Endothelial cell of umbilical vein (primary cell): ENCODE results near the gene DHX15. TPM values are rescaled to one million over a fixed set of nuclear protein-coding genes. Genes with fewer than 3 reads are reported as not detected.

Experiments
- BruUV-seq: library from RNA; stranded (reverse); fragments of 400-500 nt; replicated peaks from 2 replicates; lab custom pipeline; 2021; lab: Mats Ljungman, UMichigan
- CTCF ChIA-PET: fragments of 300-600, 350-600 bp; sonication (Branson Sonifier 250); formaldehyde crosslinking; loops from one replicate; lab custom pipeline; 2021; ENCODE audit warnings: antibody characterized with exemption, inconsistent platforms; lab: Charles Lee
- POLR2A ChIA-PET: fragments of 300-600, 350-600 bp; sonication (Branson Sonifier 250); formaldehyde crosslinking; loops from one replicate; lab custom pipeline; 2021; ENCODE audit warnings: antibody characterized with exemption, inconsistent platforms; lab: Charles Lee
- DNase-seq: peaks from one replicate; pipeline ENCODE4 v3.0.0-alpha.2; 2011; ENCODE audit warnings: low read depth, low spot score
- FAIRE-seq: peaks from 2 replicates; lab custom pipeline; 2011; peaks lifted over from hg19 to GRCh38; lab: Jason Lieb, UNC
- H2AFZ ChIP-seq: 2 replicates; pipeline ENCODE4 v1.6.0; 2012; ENCODE audit warnings: low read depth, low read length, control low read depth, inconsistent platforms
- H3K27ac ChIP-seq: 2 replicates; pipeline ENCODE4 v1.5.1; 2011; ENCODE audit warnings: low read depth, mild to moderate bottlenecking, control low read depth, low read length, moderate library complexity; ENCODE audit not compliant: insufficient read depth
- H3K27me3 ChIP-seq, 2 experiments: 2 replicates each; pipeline versions ENCODE4 v1.6.0 to v1.6.1; 2011; ENCODE audit warnings: low read length in 2 of 2, mixed read lengths in 1 of 2; ENCODE audit not compliant: control insufficient read depth in 2 of 2, insufficient read depth in 2 of 2
- H3K36me3 ChIP-seq, 2 experiments: 2 replicates in 1 of 2; 3 replicates in 1 of 2; pipeline ENCODE4 v1.5.1; 2011; ENCODE audit warnings: low read length in 2 of 2, mild to moderate bottlenecking in 1 of 2, moderate library complexity in 1 of 2; ENCODE audit not compliant: control insufficient read depth in 2 of 2, insufficient read depth in 2 of 2; ENCODE audit errors: extremely low read depth in 1 of 2
- H3K4me1 ChIP-seq: 3 replicates; pipeline ENCODE4 v1.5.1; 2011; ENCODE audit warnings: mild to moderate bottlenecking, low read length; ENCODE audit not compliant: control insufficient read depth, insufficient read depth; ENCODE audit errors: extremely low read depth
- H3K4me2 ChIP-seq: 2 replicates; pipeline ENCODE4 v1.6.1; 2011; ENCODE audit warnings: low read length, control low read depth, mixed read lengths; ENCODE audit not compliant: insufficient read depth
- H3K4me3 ChIP-seq, 3 experiments: fragments of 200-600 bp in 1 of 3; sonication (generic), shearing (Covaris generic) in 1 of 3; replicated peaks in 1 of 3; 2 replicates each; pipeline ENCODE4 v1.5.1; 2011 to 2016; ENCODE audit warnings: control low read depth in 3 of 3, low read length in 3 of 3, mild to moderate bottlenecking in 2 of 3, inconsistent platforms in 1 of 3, low read depth in 1 of 3, moderate library complexity in 1 of 3; ENCODE audit not compliant: insufficient read depth in 1 of 3
- H3K79me2 ChIP-seq: 2 replicates; pipeline ENCODE4 v1.6.0; 2012; ENCODE audit warnings: low read length, inconsistent platforms; ENCODE audit not compliant: control insufficient read depth, insufficient read depth
- H3K9ac ChIP-seq: replicated peaks from 2 replicates; pipeline ENCODE3; 2011; ENCODE audit warnings: low read length, control low read depth; ENCODE audit not compliant: insufficient read depth; ENCODE audit errors: extremely low read depth
- H3K9me1 ChIP-seq: replicated peaks from 3 replicates; pipeline ENCODE4 v1.6.0; 2011; ENCODE audit warnings: mild to moderate bottlenecking, low read length; ENCODE audit not compliant: control insufficient read depth, insufficient read depth; ENCODE audit errors: extremely low read depth
- H3K9me3 ChIP-seq: replicated peaks from 2 replicates; pipeline ENCODE4 v1.5.1; 2012; ENCODE audit warnings: low read length, inconsistent platforms; ENCODE audit not compliant: control insufficient read depth, insufficient read depth
- H4K20me1 ChIP-seq: replicated peaks from 2 replicates; pipeline ENCODE3; 2011; ENCODE audit warnings: mild to moderate bottlenecking, low read length; ENCODE audit not compliant: control insufficient read depth, insufficient read depth; ENCODE audit errors: extremely low read depth
- EZH2 ChIP-seq: IDR thresholded peaks from 2 replicates; pipeline ENCODE4 v1.6.1; 2012; ENCODE audit warnings: borderline replicate concordance, low read depth, mild to moderate bottlenecking, moderate library complexity, low read length, inconsistent platforms; ENCODE audit not compliant: severe bottlenecking
- FOS ChIP-seq: IDR thresholded peaks from 2 replicates; pipeline ENCODE4 v1.6.1; 2011; ENCODE audit warnings: mild to moderate bottlenecking, low read length, moderate library complexity, borderline replicate concordance; ENCODE audit not compliant: insufficient read depth
- GATA2 ChIP-seq: IDR thresholded peaks from 2 replicates; pipeline ENCODE4 v1.7.0; 2011; ENCODE audit warnings: low read depth, mild to moderate bottlenecking, moderate library complexity, mixed read lengths, low read length; ENCODE audit not compliant: insufficient read length, insufficient read depth
- JUN ChIP-seq: IDR thresholded peaks from 2 replicates; pipeline ENCODE4 v1.6.1; 2011; ENCODE audit warnings: borderline replicate concordance, low read depth; ENCODE audit not compliant: insufficient read length, insufficient read depth
- MYC ChIP-seq: IDR thresholded peaks from one replicate; pipeline ENCODE4 v1.6.1; 2011; ENCODE audit warnings: mild to moderate bottlenecking, low read depth, low read length
- POLR2A ChIP-seq: IDR thresholded peaks from 2 replicates; pipeline ENCODE4 v1.6.1; 2012; ENCODE audit warnings: low read depth, mild to moderate bottlenecking, control low read depth, low read length
- POLR2AphosphoS5 ChIP-seq: IDR thresholded peaks from 2 replicates; pipeline ENCODE4 v1.6.1; 2012; ENCODE audit warnings: low read depth, mild to moderate bottlenecking, control low read depth, low read length, moderate library complexity; ENCODE audit not compliant: insufficient read depth
- dilution Hi-C: fragments of 300-500 bp; cut with MboI; formaldehyde crosslinking; loops from one replicate; pipeline ENCODE4 v1.15.0; 2019; ENCODE audit warnings: low sequenced_read_pairs; ENCODE audit not compliant: extremely low pct_ligation_motif_present
- intact Hi-C: fragments of 100-400 bp; cut with micrococcal nuclease; formaldehyde crosslinking; loops from one replicate; pipeline ENCODE4 v1.10.0; 2022
- polyA plus RNA-seq, 4 experiments: library from polyadenylated mRNA; depleted of rRNA in 3 of 4; stranded (reverse) in 3 of 4; unstranded in 1 of 4; fragments of >200 nt; gene quantifications; 2 replicates each; pipeline versions ENCODE4 v1.2.1 to v1.2.3, GENCODE V29; 2011 to 2012; ENCODE audit warnings: missing spikeins in 1 of 4
- total RNA-seq: library from RNA; stranded (reverse); gene quantifications from 2 replicates; pipeline ENCODE4 v1.2.3, GENCODE V29; 2021
- TF ChIP-seq, protein P1 (sequence below): IDR thresholded peaks from 2 replicates; pipeline ENCODE4 v1.6.1; 2011; ENCODE audit not compliant: insufficient read depth, insufficient read length
- TF ChIP-seq, protein P2 (sequence below), 2 donors: IDR thresholded peaks; 1 replicate in 1 of 2; 2 replicates in 1 of 2; pipeline ENCODE4 v1.5.1; 2011; ENCODE audit warnings: low read length in 2 of 2, mild to moderate bottlenecking in 2 of 2, moderate library complexity in 2 of 2, control low read depth in 1 of 2, inconsistent platforms in 1 of 2, low read depth in 1 of 2; ENCODE audit not compliant: insufficient read depth in 1 of 2; ENCODE audit errors: extremely low read depth in 1 of 2

The DHX15 gene
- total and polyA plus RNA-seq, 2 donors (not counting 3 experiments of a cell fraction or from before 2014, with no cell fraction given) = 72.3 to 152 TPM

- Histone ChIP-seq H3K27ac (no peak overlapping the region), H3K9ac (no peak overlapping the region), H3K79me2 (peaks cover 39% of the 10 kb centered on the region), H2AFZ (no peak overlapping the region), H3K4me3 (no peak overlapping the region), H3K27me3 (no peaks in the 10 kb centered on the region), H3K4me1 (no peaks in the 10 kb centered on the region), H3K4me2 (no peak overlapping the region), H4K20me1 (peaks cover 5% of the 10 kb centered on the region), H3K9me1 (no peaks in the 10 kb centered on the region), H3K36me3 (peaks cover 9 to 34% of the 10 kb centered on the region in 2 experiments), H3K9me3 (no peaks in the 10 kb centered on the region)
- no TSS peak for BruUV-seq
- intact Hi-C loops (no loop called here), dilution Hi-C loops (no loop called here)
- FAIRE-seq (no peak), DNase-seq (no peak)
- CTCF ChIA-PET = interaction anchor here (4.3 kb wide), 1 partner anchor 9 kb away, joined by 17 read pairs; no protein-coding TSS in a partner anchor
- TF ChIP-seq EZH2 (no peak), JUN (no peak), MYC (no peak), POLR2A (no peak), GATA2 (no peak), FOS (no peak), POLR2AphosphoS5 (no peak)
- TF ChIP-seq, protein P1, sequence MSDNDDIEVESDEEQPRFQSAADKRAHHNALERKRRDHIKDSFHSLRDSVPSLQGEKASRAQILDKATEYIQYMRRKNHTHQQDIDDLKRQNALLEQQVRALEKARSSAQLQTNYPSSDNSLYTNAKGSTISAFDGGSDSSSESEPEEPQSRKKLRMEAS = no peak
- TF ChIP-seq, protein P2, sequence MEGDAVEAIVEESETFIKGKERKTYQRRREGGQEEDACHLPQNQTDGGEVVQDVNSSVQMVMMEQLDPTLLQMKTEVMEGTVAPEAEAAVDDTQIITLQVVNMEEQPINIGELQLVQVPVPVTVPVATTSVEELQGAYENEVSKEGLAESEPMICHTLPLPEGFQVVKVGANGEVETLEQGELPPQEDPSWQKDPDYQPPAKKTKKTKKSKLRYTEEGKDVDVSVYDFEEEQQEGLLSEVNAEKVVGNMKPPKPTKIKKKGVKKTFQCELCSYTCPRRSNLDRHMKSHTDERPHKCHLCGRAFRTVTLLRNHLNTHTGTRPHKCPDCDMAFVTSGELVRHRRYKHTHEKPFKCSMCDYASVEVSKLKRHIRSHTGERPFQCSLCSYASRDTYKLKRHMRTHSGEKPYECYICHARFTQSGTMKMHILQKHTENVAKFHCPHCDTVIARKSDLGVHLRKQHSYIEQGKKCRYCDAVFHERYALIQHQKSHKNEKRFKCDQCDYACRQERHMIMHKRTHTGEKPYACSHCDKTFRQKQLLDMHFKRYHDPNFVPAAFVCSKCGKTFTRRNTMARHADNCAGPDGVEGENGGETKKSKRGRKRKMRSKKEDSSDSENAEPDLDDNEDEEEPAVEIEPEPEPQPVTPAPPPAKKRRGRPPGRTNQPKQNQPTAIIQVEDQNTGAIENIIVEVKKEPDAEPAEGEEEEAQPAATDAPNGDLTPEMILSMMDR (IDR thresholded peaks at IDR 0.05; ENCODE audit: extremely low read depth in 1 of 2, insufficient read depth in 1 of 2, low read depth in 1 of 2, low read length in 2 of 2) = no peak
- POLR2A ChIA-PET = no interaction called here
Observed at GRCh38 chr4:24529555-24529954, 54.8 kb downstream of the DHX15 start.
